Measurements from ENCODE around the gene RPTN. TPM values are rescaled to one million over a fixed set of nuclear protein-coding genes. Genes with fewer than 3 reads are reported as not detected.

RPTN gene
- total RNA-seq, 1 donor from 2014 or later, result not detected

DNA sequence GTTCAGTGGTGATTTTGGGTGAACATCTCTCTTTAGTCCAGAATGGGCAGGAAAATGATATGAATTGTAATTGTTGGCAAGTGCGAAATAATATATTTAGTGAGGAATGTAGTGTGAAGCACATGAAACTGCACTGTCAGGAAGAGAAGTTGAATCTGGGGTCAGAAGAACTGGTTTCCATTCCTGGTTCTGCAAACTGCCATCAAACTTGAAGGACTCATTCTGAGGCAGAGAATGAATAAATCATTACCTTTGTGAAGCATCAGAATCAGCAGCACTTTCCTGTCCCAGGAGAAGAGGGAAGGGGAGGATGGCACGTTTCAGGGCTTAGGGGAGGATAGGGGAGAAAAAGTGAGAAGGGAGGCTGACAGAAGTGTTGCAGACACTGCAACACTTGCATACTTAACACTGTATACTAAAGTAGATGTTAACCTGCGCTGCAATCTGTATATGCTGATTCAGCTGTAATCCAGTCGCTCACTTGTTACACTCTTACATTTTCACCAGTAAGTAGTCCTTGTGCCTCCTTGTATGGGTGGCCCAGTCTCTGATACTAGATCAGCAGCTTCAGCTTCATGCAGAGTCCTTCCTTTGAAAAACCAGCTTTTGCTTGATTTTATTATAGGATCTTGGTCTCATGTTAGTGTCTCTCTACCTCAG is 10.5 kb upstream of the RPTN start:
- no peaks in the 10 kb centered on the region for H3K36me3 ChIP-seq
- H3K9me3 ChIP-seq, result no peaks in the 10 kb centered on the region

DNA sequence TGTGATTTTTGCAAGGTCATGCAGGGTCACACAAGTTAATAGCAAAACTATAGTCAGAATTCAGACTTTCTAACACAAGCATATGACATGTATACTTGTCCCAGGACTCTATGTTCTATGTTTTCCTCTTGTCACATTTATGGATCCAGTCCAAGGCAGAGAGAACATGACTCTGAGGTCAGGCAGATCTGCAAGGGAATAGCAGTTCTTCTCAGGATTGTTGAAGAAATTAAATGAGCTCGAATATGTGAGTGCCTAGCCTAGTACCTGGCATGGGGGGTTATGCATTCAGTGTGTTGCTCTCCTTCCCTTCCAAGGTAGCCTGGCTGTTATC is 9.5 kb upstream of the RPTN start:
- Histone ChIP-seq H3K4me3 (no peak overlapping the region), H3K27me3 (no peaks in the 10 kb centered on the region), H3K36me3 (no peaks in the 10 kb centered on the region), H3K9me3 (no peaks in the 10 kb centered on the region), H3K4me1 (no peaks in the 10 kb centered on the region), H3K27ac (no peak overlapping the region)
- intact Hi-C loops (cut with DNase I), result no loop called here
- no peak for DNase-seq (ENCODE audit: low spot score in 2 of 2)
- TF ChIP-seq, protein P1, sequence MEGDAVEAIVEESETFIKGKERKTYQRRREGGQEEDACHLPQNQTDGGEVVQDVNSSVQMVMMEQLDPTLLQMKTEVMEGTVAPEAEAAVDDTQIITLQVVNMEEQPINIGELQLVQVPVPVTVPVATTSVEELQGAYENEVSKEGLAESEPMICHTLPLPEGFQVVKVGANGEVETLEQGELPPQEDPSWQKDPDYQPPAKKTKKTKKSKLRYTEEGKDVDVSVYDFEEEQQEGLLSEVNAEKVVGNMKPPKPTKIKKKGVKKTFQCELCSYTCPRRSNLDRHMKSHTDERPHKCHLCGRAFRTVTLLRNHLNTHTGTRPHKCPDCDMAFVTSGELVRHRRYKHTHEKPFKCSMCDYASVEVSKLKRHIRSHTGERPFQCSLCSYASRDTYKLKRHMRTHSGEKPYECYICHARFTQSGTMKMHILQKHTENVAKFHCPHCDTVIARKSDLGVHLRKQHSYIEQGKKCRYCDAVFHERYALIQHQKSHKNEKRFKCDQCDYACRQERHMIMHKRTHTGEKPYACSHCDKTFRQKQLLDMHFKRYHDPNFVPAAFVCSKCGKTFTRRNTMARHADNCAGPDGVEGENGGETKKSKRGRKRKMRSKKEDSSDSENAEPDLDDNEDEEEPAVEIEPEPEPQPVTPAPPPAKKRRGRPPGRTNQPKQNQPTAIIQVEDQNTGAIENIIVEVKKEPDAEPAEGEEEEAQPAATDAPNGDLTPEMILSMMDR (IDR thresholded peaks at IDR 0.05), result no peak

More for the DNA sequence above, 10.5 kb upstream of the RPTN start:
- intact Hi-C loops (cut with DNase I), result no loop called here
- no peaks in the 10 kb centered on the region for H3K4me1 ChIP-seq
- no peaks in the 10 kb centered on the region for H3K27me3 ChIP-seq
- H3K4me3 ChIP-seq, result no peak overlapping the region
- DNase-seq (ENCODE audit: low spot score in 2 of 2), result no peak
- H3K27ac ChIP-seq, result no peak overlapping the region
- TF ChIP-seq, protein P1 (IDR thresholded peaks at IDR 0.05), result no peak

DNA sequence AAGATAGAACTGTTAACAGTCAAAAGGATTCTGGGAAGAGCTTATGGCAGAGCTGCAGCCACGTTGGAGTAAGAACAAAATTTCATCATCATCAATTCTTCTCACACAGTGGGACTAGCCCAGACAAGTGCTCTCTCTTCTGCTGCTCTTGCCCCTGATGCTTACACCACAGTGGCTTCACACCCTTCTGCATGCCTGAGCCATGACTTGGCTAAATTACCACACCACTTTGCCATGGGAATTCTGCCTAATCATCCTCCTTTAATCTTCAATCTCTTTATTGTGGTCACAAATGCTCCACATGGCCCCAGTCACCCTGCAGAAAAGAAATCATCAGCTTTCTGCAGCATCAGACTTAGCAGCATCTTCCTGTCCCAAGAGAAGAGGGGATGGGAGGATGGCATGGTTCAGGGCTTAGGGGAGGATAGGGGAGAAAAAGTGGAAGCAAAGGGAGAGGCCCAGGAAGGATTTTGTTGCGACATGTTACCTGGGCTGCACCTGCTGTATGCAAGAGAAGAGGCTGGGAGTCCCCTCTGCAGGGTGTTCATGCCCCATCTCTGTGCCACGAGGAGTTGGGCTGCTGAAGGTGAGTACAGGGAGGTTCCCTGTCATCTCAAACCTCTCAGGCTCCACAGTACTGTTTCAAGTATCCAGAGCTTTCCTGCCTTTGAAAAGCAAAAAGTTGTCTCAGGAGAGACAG is 9.0 kb upstream of the RPTN start:
- no peak overlapping the region for H3K27ac ChIP-seq
- TF ChIP-seq, protein P1 (IDR thresholded peaks at IDR 0.05), result no peak

DNA sequence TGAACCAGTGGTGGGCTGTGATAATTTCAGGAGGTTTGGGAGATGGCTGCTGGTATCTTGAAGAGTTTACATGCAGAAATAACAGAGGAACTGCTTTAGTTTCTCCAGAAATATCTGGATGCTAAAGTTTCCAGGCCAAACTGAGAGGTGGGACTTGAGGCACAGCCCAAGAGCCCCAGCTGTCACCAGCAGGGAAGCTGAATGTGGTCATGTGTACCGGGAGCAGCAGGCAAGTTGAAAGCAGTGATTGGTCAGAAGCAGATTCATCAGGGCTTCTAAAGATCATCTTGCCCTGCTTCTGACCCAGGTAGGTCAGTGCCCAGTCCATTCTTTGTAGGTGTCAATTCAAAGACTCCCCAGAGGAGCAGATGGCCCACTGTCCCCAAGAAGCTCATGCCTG is 7.9 kb upstream of the RPTN start:
- TF ChIP-seq, protein P1 (IDR thresholded peaks at IDR 0.05), result no peak
- Histone ChIP-seq H3K27me3 (no peaks in the 10 kb centered on the region), H3K36me3 (no peaks in the 10 kb centered on the region), H3K27ac (no peak overlapping the region), H3K4me1 (no peaks in the 10 kb centered on the region), H3K9me3 (no peaks in the 10 kb centered on the region), H3K4me3 (no peak overlapping the region)
- DNase-seq (ENCODE audit: low spot score in 2 of 2), result no peak
- intact Hi-C loops (cut with DNase I), result no loop called here

More for the DNA sequence above, 9.0 kb upstream of the RPTN start:
- intact Hi-C loops (cut with DNase I), result no loop called here
- Histone ChIP-seq H3K36me3 (no peaks in the 10 kb centered on the region), H3K9me3 (no peaks in the 10 kb centered on the region), H3K4me1 (no peaks in the 10 kb centered on the region), H3K4me3 (no peak overlapping the region), H3K27me3 (no peaks in the 10 kb centered on the region)
- no peak for DNase-seq (ENCODE audit: low spot score in 2 of 2)

DNA sequence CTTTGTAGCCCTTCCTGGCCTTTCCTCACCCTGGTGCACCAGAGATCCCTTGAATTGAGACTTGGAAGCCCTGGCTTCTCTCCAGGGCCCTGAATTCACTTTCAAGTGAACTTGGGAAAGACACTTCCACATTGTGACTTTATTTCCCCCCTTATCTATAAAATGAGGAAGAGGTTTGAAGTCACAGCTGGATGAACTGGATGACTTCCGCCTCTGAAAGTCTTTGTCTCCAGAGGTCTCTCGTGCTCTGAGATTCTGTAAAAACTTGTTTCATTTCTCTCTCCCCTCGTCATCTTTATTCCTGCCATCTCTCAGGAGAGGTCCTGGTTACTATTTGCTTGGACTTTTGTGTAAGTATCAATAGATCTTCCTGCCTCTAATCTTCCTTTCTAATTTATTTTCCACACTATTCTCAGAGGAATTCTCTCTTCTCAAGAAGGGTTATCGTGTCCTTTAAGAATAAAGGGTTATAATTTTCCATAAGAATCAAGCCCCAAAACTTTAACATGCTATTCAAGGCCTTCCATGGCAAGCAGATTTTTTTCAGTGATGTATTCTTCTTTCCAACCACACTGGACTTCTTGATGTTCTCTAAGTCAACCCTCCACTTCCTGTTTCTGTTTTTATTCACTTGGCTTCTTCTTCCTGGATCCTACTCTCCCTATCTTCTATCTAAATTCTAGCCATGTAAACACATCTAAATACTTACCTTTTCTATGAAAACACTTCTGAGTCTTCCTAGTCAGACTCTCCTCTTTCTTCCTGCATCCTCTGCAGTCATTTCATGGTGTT is 6.5 kb upstream of the RPTN start:
- no peak overlapping the region for H3K4me3 ChIP-seq
- no peak overlapping the region for H3K27ac ChIP-seq

More for the DNA sequence above, 6.5 kb upstream of the RPTN start:
- Histone ChIP-seq H3K27me3 (no peaks in the 10 kb centered on the region), H3K36me3 (no peaks in the 10 kb centered on the region), H3K9me3 (no peaks in the 10 kb centered on the region), H3K4me1 (no peaks in the 10 kb centered on the region)
- no peak for DNase-seq (ENCODE audit: low spot score in 2 of 2)
- intact Hi-C loops (cut with DNase I), result no loop called here
- TF ChIP-seq, protein P1 (IDR thresholded peaks at IDR 0.05), result no peak

Measured in ascending aorta (tissue), 2 donors.